ENCODE results near the gene MICAL3.

DNA sequence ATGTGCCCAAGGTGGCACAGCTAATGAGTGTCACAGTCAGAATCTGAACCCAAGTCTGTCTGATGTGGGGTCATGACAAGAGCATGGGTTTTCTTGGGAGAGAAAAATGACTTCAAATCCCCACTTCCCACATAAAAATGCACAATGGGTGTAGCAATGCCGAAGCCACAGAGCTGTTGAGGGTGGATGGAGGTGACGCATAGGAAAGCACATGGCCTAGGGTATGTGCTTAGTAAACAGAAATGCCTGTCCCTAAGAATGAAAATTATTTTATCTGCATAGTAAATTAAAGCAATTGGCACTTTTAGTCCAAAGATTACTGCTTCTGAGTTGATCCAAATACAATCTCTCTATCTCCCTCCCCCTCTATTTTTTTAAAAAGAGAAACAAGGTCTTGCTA, 10.9 kb downstream of the MICAL3 start:
- TF ChIP-seq CTCF (IDR thresholded peaks at IDR 0.05) (no peak), EP300 (IDR thresholded peaks at IDR 0.05) (no peak), POLR2A (IDR thresholded peaks at IDR 0.05) (no peak), POLR2AphosphoS5 (IDR thresholded peaks at IDR 0.05) (no peak)

Measured in suprapubic skin (tissue), 4 donors.